Measurements from ENCODE around the gene TGFBRAP1.

GRCh38 chr2:105280281-105280680 is 49.3 kb downstream of the TGFBRAP1 start:
- no peak for TF ChIP-seq CTCF (conservative IDR thresholded peaks at IDR 0.05; ENCODE audit: low read depth, low read length)
- TF ChIP-seq EZH2 (IDR thresholded peaks at IDR 0.05; ENCODE audit: borderline replicate concordance, low read depth, low read length, poor library complexity, severe bottlenecking), result no peak
